PFSK-1 (cell line): ENCODE data around the gene EPHA3.

Experiments used
- FOXP2 ChIP-seq: optimal IDR thresholded peaks from 2 replicates; pipeline ENCODE3; 2011; ENCODE audit warnings: borderline replicate concordance, control low read depth, inconsistent platforms; ENCODE audit not compliant: insufficient read depth; ENCODE audit errors: extremely low read length, extremely low read depth
- POLR2AphosphoS5 ChIP-seq: IDR thresholded peaks from 2 replicates; pipeline ENCODE4 v1.6.1; 2012; ENCODE audit warnings: low read depth, mild to moderate bottlenecking, control low read depth, low read length, moderate library complexity
- TAF1 ChIP-seq: IDR thresholded peaks from 2 replicates; pipeline ENCODE4 v1.6.1; 2012; ENCODE audit warnings: low read length, control low read depth, borderline replicate concordance; ENCODE audit not compliant: insufficient read depth
- TF ChIP-seq, protein P1 (sequence below), 2 experiments: IDR thresholded peaks; 2 replicates each; pipeline versions ENCODE4 v1.6.1 to v1.8.0; 2011 to 2012; ENCODE audit warnings: low read depth in 2 of 2, low read length in 2 of 2, control low read depth in 1 of 2, inconsistent platforms in 1 of 2, mild to moderate bottlenecking in 1 of 2, moderate library complexity in 1 of 2; ENCODE audit not compliant: insufficient read depth in 1 of 2

DNA sequence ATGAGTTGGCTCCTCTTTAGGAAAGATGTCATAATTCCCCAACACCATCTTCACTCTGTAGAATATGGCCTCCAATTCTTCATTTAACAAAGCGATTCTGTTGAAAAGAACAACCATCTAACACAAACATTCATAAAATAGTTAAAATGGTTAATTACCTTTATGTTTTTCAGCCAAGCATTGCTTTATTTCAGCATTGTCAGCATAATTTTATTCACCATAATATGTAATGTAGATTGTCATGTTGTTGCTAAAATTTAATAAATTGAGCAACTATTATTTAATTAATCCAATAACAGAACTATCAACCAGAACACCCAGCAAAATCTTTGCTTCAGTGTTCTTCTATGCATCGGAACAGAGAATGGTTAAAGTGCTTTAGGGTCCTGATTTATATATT lies 46.2 kb upstream of the EPHA3 start:
- TF ChIP-seq POLR2AphosphoS5 (no peak), TAF1 (no peak), FOXP2 (no peak)
- TF ChIP-seq, protein P1, sequence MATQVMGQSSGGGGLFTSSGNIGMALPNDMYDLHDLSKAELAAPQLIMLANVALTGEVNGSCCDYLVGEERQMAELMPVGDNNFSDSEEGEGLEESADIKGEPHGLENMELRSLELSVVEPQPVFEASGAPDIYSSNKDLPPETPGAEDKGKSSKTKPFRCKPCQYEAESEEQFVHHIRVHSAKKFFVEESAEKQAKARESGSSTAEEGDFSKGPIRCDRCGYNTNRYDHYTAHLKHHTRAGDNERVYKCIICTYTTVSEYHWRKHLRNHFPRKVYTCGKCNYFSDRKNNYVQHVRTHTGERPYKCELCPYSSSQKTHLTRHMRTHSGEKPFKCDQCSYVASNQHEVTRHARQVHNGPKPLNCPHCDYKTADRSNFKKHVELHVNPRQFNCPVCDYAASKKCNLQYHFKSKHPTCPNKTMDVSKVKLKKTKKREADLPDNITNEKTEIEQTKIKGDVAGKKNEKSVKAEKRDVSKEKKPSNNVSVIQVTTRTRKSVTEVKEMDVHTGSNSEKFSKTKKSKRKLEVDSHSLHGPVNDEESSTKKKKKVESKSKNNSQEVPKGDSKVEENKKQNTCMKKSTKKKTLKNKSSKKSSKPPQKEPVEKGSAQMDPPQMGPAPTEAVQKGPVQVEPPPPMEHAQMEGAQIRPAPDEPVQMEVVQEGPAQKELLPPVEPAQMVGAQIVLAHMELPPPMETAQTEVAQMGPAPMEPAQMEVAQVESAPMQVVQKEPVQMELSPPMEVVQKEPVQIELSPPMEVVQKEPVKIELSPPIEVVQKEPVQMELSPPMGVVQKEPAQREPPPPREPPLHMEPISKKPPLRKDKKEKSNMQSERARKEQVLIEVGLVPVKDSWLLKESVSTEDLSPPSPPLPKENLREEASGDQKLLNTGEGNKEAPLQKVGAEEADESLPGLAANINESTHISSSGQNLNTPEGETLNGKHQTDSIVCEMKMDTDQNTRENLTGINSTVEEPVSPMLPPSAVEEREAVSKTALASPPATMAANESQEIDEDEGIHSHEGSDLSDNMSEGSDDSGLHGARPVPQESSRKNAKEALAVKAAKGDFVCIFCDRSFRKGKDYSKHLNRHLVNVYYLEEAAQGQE (IDR thresholded peaks at IDR 0.05; ENCODE audit: insufficient read depth in 1 of 2, low read depth in 2 of 2, low read length in 2 of 2), result no peak
